Epithelial cell of esophagus (primary cell): ENCODE measurements around the gene TMEM209.
"Not testable (repeated sequence)": the region's sequence is repeated elsewhere in the genome, so short reads cannot be mapped to it uniquely, and the experiment has no call there.

Experiments used
- DNase-seq: peaks from one replicate; pipeline ENCODE4 v3.0.0; 2010; ENCODE audit warnings: low read depth
- H3K4me3 ChIP-seq: 2 replicates; pipeline ENCODE4 v1.5.1; 2011; ENCODE audit warnings: mild to moderate bottlenecking, low read length, control low read depth
- TF ChIP-seq, protein P1 (sequence below): IDR thresholded peaks from 2 replicates; pipeline ENCODE4 v1.5.1; 2011; ENCODE audit warnings: low read depth, mild to moderate bottlenecking, low read length, control low read depth, inconsistent platforms; ENCODE audit not compliant: insufficient read depth; ENCODE audit errors: missing control alignments

Gene TMEM209

GRCh38 chr7:130151591-130152492 lies 53.4 kb downstream of the TMEM209 start:
- TF ChIP-seq, protein P1, sequence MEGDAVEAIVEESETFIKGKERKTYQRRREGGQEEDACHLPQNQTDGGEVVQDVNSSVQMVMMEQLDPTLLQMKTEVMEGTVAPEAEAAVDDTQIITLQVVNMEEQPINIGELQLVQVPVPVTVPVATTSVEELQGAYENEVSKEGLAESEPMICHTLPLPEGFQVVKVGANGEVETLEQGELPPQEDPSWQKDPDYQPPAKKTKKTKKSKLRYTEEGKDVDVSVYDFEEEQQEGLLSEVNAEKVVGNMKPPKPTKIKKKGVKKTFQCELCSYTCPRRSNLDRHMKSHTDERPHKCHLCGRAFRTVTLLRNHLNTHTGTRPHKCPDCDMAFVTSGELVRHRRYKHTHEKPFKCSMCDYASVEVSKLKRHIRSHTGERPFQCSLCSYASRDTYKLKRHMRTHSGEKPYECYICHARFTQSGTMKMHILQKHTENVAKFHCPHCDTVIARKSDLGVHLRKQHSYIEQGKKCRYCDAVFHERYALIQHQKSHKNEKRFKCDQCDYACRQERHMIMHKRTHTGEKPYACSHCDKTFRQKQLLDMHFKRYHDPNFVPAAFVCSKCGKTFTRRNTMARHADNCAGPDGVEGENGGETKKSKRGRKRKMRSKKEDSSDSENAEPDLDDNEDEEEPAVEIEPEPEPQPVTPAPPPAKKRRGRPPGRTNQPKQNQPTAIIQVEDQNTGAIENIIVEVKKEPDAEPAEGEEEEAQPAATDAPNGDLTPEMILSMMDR: no peak
- DNase-seq: no peak
- H3K4me3 ChIP-seq: no peak overlapping the region

GRCh38 chr7:130150587-130150986 lies 54.6 kb downstream of the TMEM209 start:
- H3K4me3 ChIP-seq: no peak overlapping the region
- TF ChIP-seq, protein P1: no peak
- no peak for DNase-seq

GRCh38 chr7:130149281-130150139 lies 55.7 kb downstream of the TMEM209 start:
- H3K4me3 ChIP-seq: no peak overlapping the region
- DNase-seq: no peak
- TF ChIP-seq, protein P1: no peak

DNA sequence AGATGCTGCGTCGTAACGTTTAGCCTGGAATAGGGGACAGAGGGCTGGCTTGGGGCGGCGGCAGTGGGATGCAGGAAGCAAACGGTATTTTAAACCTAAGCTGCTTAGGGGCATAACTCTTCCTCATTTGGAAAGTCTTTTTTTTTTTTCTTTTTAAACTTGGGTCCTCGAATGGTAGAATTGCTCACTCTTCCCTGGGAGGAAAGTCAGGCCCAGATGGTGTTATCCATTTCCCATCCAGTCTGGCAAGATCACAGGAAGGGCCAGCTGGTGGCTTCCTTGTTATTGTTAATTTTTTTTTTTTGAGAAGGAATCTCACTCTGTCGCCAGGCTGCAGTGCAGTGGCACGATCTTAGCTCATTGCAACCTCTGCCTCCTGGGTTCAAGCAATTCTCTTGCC lies 56.6 kb downstream of the TMEM209 start:
- TF ChIP-seq, protein P1: no peak
- no peak for DNase-seq
- no peak overlapping the region for H3K4me3 ChIP-seq

DNA sequence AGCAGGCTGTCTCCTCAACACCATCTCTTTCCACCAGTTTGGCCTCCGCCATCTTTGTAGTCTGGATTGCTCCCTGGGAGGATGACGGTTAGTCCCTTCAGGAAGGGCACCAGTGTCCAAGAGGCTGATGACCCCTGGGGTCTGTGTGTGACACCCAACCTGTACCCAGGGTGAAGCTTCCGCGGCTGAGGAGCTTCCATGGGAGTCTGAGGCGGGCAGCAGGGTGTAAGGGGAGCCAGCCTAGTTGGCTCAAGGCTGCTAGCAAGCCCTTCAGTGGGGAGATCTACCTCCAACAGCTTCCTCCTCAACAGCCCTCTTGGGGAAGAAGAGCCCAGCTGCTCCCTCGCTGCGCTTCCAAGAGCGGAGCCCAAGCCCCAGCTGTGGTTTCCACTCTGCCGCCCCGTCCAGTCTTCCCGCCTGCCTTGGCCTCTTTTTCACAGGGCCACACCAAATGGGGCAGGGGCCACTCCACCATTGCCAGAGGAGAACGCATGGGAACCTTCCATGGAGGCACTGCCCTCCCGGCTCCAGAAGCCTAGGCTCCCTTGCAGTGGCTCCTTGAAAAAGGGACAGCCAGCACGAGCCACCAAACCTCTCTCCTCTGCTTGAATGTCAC lies 57.4 kb downstream of the TMEM209 start:
- no peak for DNase-seq
- TF ChIP-seq, protein P1: no peak
- H3K4me3 ChIP-seq: no peak overlapping the region

DNA sequence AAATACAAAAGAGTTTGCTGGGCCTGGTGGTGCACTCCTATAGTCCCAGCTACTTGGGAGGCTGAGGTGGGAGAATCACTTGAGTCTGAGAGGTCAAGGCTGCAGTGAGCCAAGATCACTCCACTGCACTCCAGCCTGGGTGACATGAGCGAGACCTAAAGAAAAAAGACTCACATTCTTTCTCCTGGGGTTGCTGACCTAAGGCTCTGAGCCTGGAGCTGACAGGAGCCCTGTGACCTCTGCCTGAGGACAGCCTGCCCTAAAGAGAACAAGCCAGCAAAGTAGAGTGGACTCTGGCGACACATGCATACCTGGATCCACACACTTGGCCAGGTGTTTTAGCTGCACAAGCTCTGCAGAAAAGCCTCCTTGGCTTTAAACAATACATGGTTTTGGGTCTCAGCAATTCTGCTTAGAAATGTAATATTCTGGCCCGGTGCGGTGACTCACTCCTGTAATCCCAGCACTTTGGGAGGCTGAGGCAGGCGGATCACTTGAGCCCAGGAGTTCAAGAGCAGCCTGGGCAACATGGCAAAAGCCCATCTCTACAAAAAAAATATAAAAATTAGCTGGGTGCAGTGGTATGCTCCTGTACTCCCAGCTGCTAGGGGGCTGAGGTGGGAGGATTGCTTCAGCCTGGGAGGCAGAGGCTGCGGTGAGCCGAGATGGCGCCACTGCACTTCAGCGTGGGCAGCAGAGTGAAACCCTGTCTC lies 58.4 kb downstream of the TMEM209 start:
- no peak for DNase-seq
- H3K4me3 ChIP-seq: no peak overlapping the region
- TF ChIP-seq, protein P1: no peak

DNA sequence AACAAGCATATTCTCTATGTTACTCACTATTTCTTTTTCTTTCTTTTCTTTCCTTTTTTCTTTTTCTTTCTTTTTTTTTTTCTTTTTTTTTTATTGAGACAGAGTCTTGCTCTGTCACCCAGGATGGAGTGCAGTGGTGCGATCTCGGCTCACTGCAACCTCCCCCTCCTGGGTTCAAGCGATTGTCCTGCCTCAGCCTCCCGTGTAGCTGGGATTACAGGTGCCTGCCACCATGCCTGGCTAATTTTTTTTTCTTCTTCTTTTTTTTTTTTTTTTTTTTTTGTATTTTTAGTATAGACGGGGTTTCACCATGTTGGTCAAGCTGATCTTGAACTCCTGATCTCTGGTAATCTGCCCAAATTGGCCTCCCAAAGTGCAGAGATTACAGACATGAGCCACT lies 59.1 kb downstream of the TMEM209 start:
- not testable (repeated sequence) for H3K4me3 ChIP-seq, DNase-seq
